HG02571 (cell line): Measurements from ENCODE around the gene TLR7.

Experiments used
- ATAC-seq: cut with Tn5 transposase; IDR thresholded peaks from one replicate; pipeline ENCODE4 v1.9.1; 2021; ENCODE audit warnings: mild to moderate bottlenecking, moderate library complexity; ENCODE audit not compliant: unreplicated experiment

TLR7 gene

DNA sequence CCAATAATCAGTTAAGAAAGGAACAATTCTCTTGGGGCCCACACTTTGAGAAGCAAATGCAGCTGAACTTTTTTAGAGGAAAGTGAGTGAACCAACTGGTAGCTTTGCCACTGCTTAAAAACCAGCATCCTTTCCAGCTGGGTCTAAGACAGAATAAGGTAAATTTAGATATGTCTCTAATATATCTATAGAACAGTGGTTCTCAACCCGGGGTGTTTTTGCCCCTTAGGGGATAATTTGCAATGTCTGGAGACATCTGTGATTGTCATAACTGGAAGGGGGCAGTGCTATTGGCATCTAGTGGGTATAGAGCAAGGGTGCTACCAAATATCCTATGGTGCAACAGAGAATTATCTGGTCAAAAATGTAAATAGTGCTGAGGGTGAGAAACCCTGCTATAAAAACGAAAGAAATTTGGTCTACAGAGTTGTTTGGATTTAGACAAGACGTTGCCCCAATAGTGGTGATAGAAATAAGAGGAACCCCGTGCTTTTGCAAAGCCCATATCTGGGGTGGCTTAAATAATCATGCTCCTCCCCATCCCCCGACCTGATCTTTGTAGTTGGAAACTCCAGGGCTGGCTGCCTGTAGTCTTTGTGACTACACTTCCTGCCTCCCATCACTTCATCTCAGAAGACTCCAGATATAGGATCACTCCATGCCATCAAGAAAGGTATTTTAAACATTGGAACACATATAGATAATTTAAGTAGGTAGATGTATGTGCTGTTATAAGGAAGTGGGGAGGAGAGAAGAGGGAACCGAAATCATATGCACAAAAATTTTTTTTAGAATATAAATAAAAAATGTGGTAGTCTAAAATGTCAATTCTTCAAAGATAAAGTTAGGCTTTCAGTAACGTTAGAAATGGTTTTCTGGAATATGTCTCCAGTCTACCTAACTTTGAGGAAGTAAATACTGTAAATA lies at the start of gene TLR7:
Gene TLR7 (plus strand): TSS at position 622 of the 927 bp plus-strand sequence. CDS start 507 bp downstream, outside the sequence.
- ATAC-seq: no peak

DNA sequence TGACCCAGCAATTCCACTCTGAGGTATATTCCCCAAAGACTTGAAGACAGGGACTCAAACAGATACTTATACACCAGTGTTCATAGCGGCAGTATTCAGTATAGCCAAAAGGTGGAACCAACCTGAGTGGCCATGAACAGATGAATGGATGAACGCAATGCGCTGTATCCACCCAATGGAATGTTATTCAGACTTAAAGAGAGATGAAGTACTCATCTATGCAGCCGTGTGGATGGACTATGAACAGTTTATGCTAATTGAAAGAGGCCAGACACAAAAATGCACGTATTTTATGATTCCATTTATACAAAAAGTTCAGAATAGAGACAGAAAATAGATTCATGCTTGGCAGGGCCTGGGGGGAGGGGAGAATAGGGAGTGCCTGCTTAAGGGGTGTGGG lies 49.3 kb upstream of the TLR7 start:
- no peak for ATAC-seq

DNA sequence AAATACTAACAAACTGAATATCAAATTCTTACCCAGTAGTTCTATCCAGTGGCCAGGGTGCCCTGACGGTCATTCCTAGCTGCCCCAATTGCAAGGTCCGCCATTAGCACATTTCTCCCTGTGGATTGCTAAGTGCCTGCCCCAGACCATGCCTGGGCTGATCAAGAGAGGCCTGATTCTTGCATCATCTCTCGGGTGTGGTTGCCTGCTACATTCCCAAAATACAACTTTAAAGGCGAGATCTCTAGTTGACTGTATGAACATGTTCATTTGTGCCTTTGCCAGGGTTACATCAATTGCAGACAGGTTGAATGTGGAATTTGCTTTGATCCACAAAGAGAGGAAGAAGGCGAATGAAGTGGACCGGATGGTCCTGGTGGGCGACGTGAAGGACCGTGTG lies 47.6 kb upstream of the TLR7 start:
- ATAC-seq: no peak

- ATAC-seq: no peak
These were observed 46.1 kb upstream of the TLR7 start for GRCh38 chrX:12820737-12821136.

DNA sequence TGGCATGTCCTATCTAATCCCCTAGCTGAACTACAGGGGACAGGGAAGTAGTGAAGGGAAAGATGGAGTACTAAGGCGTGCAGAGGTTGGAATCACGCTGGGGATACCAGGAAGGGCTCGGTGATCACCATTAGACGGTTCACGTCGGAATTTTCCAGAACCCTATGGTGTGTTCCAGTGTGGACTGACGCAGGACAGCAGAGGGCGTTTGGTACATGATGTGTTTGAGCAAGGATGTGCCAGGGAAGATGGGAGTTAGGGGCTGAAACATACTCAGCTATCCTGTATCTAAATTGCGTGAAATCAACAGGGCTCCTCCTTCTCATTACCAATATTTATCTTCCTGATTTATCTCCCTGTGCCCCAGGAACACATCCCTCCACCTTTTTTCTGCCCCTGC lies 41.9 kb upstream of the TLR7 start:
- ATAC-seq: no peak

- ATAC-seq: no peak
These were observed 41.1 kb upstream of the TLR7 start for GRCh38 chrX:12825801-12826200.

GRCh38 chrX:12843061-12843667 lies 23.7 kb upstream of the TLR7 start:
- ATAC-seq: peak; percentile 12

DNA sequence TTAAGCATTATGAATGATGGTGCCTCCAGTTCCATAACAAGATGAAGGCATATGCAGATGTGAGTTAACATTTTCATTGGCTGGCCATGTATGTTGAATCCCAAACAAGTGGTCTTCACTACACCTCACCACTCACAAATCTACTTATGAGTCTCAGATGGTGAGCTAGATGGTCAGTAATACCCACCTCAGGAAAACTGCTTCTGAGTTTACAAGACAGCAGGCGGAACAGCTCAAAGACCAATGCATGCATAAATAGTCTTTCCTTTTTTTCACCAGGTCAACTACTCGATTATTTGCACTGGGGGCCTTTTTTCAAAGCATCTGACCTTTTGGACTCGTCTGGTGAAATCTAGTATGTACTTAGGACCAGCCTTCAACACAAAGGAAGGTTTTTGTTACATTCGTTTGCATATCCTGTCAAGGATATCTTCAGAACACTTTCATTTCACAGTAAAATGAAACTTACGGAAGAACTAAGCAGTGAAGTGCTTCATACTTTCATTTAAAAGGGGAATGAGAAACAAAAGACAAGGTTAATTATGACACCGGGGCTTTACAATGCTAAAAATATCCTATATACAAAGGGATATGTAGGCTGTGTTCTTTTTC lies 23.1 kb upstream of the TLR7 start:
- peak; percentile 90 for ATAC-seq

- peak; percentile 29 for ATAC-seq
These were observed 22.6 kb upstream of the TLR7 start for GRCh38 chrX:12844319-12844718.

- no peak for ATAC-seq
These were observed 1.5 kb upstream of the TLR7 start for GRCh38 chrX:12865359-12865758.

GRCh38 chrX:12867685-12868084 lies 813 bp downstream of the TLR7 start:
- no peak for ATAC-seq

DNA sequence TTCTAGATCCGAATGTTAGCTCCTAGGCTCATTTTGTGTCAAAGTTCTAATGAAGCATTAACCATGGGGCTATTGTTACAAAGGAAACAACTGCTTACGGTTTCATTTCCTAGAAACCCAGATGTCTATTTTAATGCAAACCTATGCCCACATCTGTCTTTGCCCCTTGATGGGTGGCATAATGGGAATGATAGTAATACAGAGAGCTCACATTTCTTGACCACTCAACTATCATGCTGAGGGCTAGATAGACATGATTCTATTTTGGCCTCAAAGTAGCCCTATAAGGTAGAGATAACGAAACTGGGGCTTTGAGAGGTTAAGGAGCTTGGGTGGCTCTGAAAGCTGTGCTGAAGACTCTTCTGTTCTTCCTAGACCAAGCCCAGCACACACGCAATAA lies 1.9 kb downstream of the TLR7 start:
- no peak for ATAC-seq

GRCh38 chrX:12871257-12871656 lies 4.4 kb downstream of the TLR7 start:
- ATAC-seq: no peak

GRCh38 chrX:12872741-12873140 lies 5.9 kb downstream of the TLR7 start:
- ATAC-seq: no peak

DNA sequence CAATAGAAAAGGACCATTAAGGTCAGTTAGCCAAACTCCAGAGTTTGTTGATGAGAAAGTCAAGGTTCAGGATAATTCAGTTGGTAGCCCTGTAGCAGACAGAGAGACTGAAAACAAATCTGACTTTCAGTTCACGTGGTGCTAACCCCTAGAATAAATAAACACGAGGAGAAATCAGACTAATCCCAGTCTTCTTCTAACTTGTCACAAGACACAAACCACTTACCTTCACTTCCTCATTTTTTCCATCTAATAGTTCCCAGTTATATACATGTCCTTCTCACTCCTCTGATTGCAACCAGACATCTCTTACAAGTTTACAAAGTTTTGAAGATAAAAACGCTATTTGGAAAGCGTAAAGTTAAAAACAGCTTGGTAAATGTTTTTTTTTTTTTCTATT lies 7.7 kb downstream of the TLR7 start:
- no peak for ATAC-seq

GRCh38 chrX:12877386-12877785 lies 10.5 kb downstream of the TLR7 start:
- ATAC-seq: no peak

- no peak for ATAC-seq
These were observed 11.7 kb downstream of the TLR7 start for GRCh38 chrX:12878536-12878935.

DNA sequence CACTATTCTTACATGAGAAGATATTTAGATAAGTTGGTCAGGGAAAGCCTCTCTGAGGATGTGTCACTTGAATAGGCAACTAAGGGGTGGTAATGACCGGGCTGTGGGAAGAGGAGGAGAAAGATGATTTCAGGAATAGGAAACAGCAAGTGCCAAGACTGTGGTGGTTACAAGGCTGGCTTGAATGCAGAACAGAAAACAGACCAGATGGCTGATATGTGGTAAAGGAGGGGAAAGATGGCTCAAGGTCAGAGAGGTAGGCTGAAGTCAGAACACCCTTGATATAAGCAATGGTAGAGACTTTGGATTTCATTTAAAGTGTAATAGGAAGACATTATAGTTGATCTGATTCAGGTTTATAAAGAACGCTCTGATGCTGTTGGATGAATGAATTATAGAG lies 15.0 kb downstream of the TLR7 start:
- ATAC-seq: no peak

DNA sequence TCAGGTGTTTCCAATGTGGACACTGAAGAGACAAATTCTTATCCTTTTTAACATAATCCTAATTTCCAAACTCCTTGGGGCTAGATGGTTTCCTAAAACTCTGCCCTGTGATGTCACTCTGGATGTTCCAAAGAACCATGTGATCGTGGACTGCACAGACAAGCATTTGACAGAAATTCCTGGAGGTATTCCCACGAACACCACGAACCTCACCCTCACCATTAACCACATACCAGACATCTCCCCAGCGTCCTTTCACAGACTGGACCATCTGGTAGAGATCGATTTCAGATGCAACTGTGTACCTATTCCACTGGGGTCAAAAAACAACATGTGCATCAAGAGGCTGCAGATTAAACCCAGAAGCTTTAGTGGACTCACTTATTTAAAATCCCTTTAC lies 18.6 kb downstream of the TLR7 start:
- no peak for ATAC-seq

- no peak for ATAC-seq
These were observed 19.7 kb downstream of the TLR7 start for GRCh38 chrX:12886545-12886944.

GRCh38 chrX:12887141-12887540 lies 20.3 kb downstream of the TLR7 start:
- no peak for ATAC-seq

DNA sequence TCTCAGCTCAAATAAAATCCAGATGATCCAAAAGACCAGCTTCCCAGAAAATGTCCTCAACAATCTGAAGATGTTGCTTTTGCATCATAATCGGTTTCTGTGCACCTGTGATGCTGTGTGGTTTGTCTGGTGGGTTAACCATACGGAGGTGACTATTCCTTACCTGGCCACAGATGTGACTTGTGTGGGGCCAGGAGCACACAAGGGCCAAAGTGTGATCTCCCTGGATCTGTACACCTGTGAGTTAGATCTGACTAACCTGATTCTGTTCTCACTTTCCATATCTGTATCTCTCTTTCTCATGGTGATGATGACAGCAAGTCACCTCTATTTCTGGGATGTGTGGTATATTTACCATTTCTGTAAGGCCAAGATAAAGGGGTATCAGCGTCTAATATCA lies 20.9 kb downstream of the TLR7 start:
- ATAC-seq: no peak
